Measurements from ENCODE around the gene RPL18A. TPM values are rescaled to one million over a fixed set of nuclear protein-coding genes. Genes with fewer than 3 reads are reported as not detected.
A peak's percentile ranks its signal among the peaks of the same experiment; 100 is the strongest.

The RPL18A gene
- total and polyA plus RNA-seq, 2 experiments from 2014 or later = 1,314 to 2,829 TPM

DNA sequence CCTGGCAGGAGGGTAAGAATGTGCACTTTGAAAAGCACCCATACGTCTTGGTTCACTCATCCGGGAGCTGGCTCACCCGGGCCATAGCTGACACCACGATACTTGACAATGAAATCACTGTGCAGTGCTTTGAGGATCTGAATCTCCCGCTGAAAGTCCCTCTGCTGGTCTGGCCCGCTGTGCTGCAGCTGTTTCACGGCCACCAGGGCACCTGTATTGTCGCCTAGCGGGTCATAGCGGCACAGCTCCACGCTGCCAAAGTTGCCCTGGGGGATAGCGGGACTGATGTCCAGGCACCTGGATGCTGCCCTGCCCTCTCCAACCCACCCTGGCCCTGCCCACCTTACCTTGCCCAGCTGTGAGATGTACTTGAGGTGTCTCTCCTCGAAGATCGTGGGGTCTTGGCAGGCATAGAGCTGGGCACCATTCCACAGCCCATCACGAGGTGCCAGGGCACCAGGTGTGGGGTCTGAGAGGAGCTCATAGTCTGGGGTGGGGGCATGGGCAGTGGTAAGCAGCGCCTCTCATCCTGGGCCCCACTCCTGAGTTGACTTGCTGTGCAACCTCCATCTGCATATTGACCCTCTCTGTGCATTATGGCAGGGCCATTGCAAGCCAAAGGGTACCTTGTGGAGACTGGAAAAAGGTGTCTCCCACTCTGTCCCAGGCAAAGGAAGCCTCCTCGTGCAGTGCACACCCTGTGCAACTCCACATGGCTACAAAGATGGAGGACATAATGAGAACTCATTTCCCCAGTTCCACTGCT, 27.1 kb upstream of the RPL18A start (continued):
- TF ChIP-seq ZNF331 (CRISPR knock-in tag; IDR thresholded peaks at IDR 0.05; ENCODE audit: low read depth) = no peak
- TF ChIP-seq EZH2 (IDR thresholded peaks at IDR 0.05; ENCODE audit: low read depth, unreplicated experiment) = no peak
- TF ChIP-seq, protein P1, sequence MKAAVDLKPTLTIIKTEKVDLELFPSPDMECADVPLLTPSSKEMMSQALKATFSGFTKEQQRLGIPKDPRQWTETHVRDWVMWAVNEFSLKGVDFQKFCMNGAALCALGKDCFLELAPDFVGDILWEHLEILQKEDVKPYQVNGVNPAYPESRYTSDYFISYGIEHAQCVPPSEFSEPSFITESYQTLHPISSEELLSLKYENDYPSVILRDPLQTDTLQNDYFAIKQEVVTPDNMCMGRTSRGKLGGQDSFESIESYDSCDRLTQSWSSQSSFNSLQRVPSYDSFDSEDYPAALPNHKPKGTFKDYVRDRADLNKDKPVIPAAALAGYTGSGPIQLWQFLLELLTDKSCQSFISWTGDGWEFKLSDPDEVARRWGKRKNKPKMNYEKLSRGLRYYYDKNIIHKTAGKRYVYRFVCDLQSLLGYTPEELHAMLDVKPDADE (IDR thresholded peaks at IDR 0.05) = no peak
- no peak for TF ChIP-seq JUNB (IDR thresholded peaks at IDR 0.05; ENCODE audit: unreplicated experiment)
- TF ChIP-seq NANOG (IDR thresholded peaks at IDR 0.05; ENCODE audit: borderline replicate concordance) = no peak
- TF ChIP-seq POLR2AphosphoS5 (IDR thresholded peaks at IDR 0.05; ENCODE audit: low read depth) = no peak

DNA sequence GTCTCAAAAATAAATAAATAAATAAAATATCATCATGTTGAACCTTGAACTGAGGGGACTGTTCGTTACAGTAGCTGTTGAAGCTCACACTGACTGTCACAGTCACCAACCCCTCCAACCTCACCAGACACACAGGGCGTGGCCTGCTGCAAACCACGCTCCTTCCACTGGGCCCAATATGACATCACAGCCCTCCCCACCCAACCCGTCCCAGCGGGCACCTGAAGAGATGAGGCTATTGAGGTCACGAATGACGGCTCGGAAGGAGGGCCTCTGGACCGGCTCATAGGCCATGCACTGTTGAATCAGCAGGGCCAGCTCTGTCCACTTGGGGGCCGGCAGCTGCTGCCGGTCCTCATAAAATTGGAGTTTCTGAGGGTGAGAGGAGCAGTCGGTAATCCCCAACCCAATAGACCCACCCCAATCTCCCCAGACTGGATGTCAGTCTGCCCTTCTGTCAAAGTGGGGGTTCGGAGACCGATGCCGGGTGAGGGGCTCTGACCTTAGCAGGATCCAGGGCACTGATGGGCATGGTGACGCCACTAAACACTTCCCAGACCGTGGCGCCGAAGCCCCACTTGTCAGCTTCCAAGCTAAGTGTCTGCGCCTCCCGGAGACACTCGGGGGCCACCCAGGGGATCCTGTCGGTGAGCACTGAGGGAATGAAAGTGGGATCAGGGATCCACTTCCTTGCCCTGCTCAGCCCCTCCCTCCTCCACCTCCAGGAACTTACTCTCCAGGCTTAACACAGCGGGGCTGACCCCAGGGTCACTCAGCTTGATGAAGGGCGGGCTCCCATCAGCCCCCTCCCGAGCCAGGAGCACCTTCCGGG, 25.1 kb upstream of the RPL18A start:
- no peak overlapping the region for H3K4me3 ChIP-seq
- H3K4me3 Mint-ChIP-seq = no peak overlapping the region
- H3K27me3 ChIP-seq (ENCODE audit: insufficient read depth) = 0 out of 2 replicates have a peak, but pooled peaks cover 6% of the 10 kb centered on the region
- DNase-seq (ENCODE audit: low spot score) = peak; percentile 74
- no peaks in the 10 kb centered on the region; the same call in 2 of the 3 replicates for H3K36me3 Mint-ChIP-seq (ENCODE audit: low read depth)
- no peak overlapping the region for H3K4me2 ChIP-seq
- no peaks in the 10 kb centered on the region for H3K79me2 ChIP-seq (replicated peaks; ENCODE audit: insufficient read depth)
- H4K20me1 ChIP-seq (replicated peaks; ENCODE audit: insufficient read depth) = no peaks in the 10 kb centered on the region
- H3K9me2 ChIP-seq (ENCODE audit: insufficient read depth) = no peaks in the 10 kb centered on the region
- no peaks in the 10 kb centered on the region for H3K36me3 ChIP-seq (ENCODE audit: insufficient read depth)
- H3K4me1 ChIP-seq (ENCODE audit: insufficient read depth) = peaks cover 8% of the 10 kb centered on the region; the same call in 1 of the 2 replicates
- H3K4me1 Mint-ChIP-seq = peaks cover 16% of the 10 kb centered on the region
- H2AFZ ChIP-seq = no peak overlapping the region
- no peak overlapping the region for H3K27ac ChIP-seq (ENCODE audit: low read depth)
- ATAC-seq = peak; percentile 2; the same call in 2 of the 3 replicates
- H3K27me3 Mint-ChIP-seq (ENCODE audit: insufficient read depth, low read depth, poor library complexity) = peaks cover 17% of the 10 kb centered on the region
- H3K9me3 Mint-ChIP-seq = no peaks in the 10 kb centered on the region
- TF ChIP-seq, protein P2, sequence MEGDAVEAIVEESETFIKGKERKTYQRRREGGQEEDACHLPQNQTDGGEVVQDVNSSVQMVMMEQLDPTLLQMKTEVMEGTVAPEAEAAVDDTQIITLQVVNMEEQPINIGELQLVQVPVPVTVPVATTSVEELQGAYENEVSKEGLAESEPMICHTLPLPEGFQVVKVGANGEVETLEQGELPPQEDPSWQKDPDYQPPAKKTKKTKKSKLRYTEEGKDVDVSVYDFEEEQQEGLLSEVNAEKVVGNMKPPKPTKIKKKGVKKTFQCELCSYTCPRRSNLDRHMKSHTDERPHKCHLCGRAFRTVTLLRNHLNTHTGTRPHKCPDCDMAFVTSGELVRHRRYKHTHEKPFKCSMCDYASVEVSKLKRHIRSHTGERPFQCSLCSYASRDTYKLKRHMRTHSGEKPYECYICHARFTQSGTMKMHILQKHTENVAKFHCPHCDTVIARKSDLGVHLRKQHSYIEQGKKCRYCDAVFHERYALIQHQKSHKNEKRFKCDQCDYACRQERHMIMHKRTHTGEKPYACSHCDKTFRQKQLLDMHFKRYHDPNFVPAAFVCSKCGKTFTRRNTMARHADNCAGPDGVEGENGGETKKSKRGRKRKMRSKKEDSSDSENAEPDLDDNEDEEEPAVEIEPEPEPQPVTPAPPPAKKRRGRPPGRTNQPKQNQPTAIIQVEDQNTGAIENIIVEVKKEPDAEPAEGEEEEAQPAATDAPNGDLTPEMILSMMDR (conservative IDR thresholded peaks at IDR 0.05; ENCODE audit: low read depth in 2 of 2) = peak; percentile 22 to 37
- no peak for TF ChIP-seq ZNF331 (CRISPR knock-in tag; IDR thresholded peaks at IDR 0.05; ENCODE audit: low read depth)
- peak; percentile 22; the same call in 1 of the 2 replicates for TF ChIP-seq CREB1 (CRISPR knock-in tag; IDR thresholded peaks at IDR 0.05; ENCODE audit: low read depth)
- TF ChIP-seq, protein P3, sequence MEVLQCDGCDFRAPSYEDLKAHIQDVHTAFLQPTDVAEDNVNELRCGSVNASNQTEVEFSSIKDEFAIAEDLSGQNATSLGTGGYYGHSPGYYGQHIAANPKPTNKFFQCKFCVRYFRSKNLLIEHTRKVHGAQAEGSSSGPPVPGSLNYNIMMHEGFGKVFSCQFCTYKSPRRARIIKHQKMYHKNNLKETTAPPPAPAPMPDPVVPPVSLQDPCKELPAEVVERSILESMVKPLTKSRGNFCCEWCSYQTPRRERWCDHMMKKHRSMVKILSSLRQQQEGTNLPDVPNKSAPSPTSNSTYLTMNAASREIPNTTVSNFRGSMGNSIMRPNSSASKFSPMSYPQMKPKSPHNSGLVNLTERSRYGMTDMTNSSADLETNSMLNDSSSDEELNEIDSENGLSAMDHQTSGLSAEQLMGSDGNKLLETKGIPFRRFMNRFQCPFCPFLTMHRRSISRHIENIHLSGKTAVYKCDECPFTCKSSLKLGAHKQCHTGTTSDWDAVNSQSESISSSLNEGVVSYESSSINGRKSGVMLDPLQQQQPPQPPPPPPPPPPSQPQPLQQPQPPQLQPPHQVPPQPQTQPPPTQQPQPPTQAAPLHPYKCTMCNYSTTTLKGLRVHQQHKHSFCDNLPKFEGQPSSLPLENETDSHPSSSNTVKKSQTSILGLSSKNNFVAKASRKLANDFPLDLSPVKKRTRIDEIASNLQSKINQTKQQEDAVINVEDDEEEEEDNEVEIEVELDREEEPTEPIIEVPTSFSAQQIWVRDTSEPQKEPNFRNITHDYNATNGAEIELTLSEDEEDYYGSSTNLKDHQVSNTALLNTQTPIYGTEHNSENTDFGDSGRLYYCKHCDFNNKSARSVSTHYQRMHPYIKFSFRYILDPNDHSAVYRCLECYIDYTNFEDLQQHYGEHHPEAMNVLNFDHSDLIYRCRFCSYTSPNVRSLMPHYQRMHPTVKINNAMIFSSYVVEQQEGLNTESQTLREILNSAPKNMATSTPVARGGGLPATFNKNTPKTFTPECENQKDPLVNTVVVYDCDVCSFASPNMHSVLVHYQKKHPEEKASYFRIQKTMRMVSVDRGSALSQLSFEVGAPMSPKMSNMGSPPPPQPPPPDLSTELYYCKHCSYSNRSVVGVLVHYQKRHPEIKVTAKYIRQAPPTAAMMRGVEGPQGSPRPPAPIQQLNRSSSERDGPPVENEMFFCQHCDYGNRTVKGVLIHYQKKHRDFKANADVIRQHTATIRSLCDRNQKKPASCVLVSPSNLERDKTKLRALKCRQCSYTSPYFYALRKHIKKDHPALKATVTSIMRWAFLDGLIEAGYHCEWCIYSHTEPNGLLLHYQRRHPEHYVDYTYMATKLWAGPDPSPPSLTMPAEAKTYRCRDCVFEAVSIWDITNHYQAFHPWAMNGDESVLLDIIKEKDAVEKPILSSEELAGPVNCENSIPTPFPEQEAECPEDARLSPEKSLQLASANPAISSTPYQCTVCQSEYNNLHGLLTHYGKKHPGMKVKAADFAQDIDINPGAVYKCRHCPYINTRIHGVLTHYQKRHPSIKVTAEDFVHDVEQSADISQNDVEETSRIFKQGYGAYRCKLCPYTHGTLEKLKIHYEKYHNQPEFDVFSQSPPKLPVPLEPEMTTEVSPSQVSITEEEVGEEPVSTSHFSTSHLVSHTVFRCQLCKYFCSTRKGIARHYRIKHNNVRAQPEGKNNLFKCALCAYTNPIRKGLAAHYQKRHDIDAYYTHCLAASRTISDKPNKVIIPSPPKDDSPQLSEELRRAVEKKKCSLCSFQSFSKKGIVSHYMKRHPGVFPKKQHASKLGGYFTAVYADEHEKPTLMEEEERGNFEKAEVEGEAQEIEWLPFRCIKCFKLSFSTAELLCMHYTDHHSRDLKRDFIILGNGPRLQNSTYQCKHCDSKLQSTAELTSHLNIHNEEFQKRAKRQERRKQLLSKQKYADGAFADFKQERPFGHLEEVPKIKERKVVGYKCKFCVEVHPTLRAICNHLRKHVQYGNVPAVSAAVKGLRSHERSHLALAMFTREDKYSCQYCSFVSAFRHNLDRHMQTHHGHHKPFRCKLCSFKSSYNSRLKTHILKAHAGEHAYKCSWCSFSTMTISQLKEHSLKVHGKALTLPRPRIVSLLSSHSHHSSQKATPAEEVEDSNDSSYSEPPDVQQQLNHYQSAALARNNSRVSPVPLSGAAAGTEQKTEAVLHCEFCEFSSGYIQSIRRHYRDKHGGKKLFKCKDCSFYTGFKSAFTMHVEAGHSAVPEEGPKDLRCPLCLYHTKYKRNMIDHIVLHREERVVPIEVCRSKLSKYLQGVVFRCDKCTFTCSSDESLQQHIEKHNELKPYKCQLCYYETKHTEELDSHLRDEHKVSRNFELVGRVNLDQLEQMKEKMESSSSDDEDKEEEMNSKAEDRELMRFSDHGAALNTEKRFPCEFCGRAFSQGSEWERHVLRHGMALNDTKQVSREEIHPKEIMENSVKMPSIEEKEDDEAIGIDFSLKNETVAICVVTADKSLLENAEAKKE (CRISPR knock-in tag; IDR thresholded peaks at IDR 0.05) = no peak
- H3F3A ChIP-seq (replicated peaks; ENCODE audit: low read depth) = peaks cover 8% of the 10 kb centered on the region
- H3K27ac Mint-ChIP-seq = no peak overlapping the region

Data from GM23338 (cell line).